HepG2 (cell line): Measurements from ENCODE around the gene ABHD11. TPM values are rescaled to one million over a fixed set of nuclear protein-coding genes. Genes with fewer than 3 reads are reported as not detected.

Experiments used
- AGO2 ChIP-seq: fragments of 200-400 bp; formaldehyde crosslinking; optimal IDR thresholded peaks from 2 replicates; pipeline ENCODE3; 2017; ENCODE audit warnings: mild to moderate bottlenecking, low read depth, low read length, moderate library complexity
- ATF4 ChIP-seq, 2 experiments: fragments of 450-650 bp in 1 of 2; sonication (generic) in 1 of 2; formaldehyde crosslinking; IDR thresholded peaks; 2 replicates each; pipeline versions ENCODE4 v1.5.0 to v1.8.0; 2020 to 2022; ENCODE audit warnings: mild to moderate bottlenecking in 1 of 2, missing genetic modification reagents in 1 of 2
- CCAR2 ChIP-seq: fragments of 200-400 bp; formaldehyde crosslinking; optimal IDR thresholded peaks from 2 replicates; pipeline ENCODE3; 2018; ENCODE audit warnings: low read depth, mild to moderate bottlenecking, low read length, moderate library complexity
- FOXO1 ChIP-seq: sonication (generic); formaldehyde crosslinking; IDR thresholded peaks from 2 replicates; pipeline ENCODE4 v1.4.0; 2020; ENCODE audit warnings: missing genetic modification reagents
- GPN1 ChIP-seq: sonication (generic); formaldehyde crosslinking; IDR thresholded peaks from 2 replicates; pipeline ENCODE4 v1.5.1; 2020; ENCODE audit warnings: missing genetic modification reagents, borderline replicate concordance
- HOXA9 ChIP-seq: sonication (generic); formaldehyde crosslinking; IDR thresholded peaks from 2 replicates; pipeline ENCODE4 v1.8.1; 2022; ENCODE audit warnings: missing genetic modification reagents, mild to moderate bottlenecking, moderate library complexity, borderline replicate concordance
- PTBP1 ChIP-seq: fragments of 200-400 bp; formaldehyde crosslinking; IDR thresholded peaks from 2 replicates; pipeline ENCODE4 v1.6.1; 2018; ENCODE audit warnings: low read length, low read depth; ENCODE audit not compliant: poor library complexity, severe bottlenecking
- ZBTB40 ChIP-seq, 2 experiments: fragments of 450-650 bp in 1 of 2; sonication (generic) in 1 of 2; formaldehyde crosslinking in 1 of 2; IDR thresholded peaks; 2 replicates each; pipeline versions ENCODE4 v1.6.1 to v1.8.0; 2016 to 2022; ENCODE audit warnings: antibody characterized with exemption in 1 of 2, mild to moderate bottlenecking in 1 of 2, missing genetic modification reagents in 1 of 2
- ZNF33A ChIP-seq: sonication (generic); formaldehyde crosslinking; IDR thresholded peaks from 2 replicates; pipeline ENCODE4 v1.5.1; 2020; ENCODE audit warnings: missing genetic modification reagents, mild to moderate bottlenecking, moderate library complexity, borderline replicate concordance
- ZNF441 ChIP-seq: sonication (generic); formaldehyde crosslinking; IDR thresholded peaks from 2 replicates; pipeline ENCODE4 v1.7.0; 2021; ENCODE audit warnings: missing genetic modification reagents, borderline replicate concordance
- ZNF607 ChIP-seq: sonication (generic); formaldehyde crosslinking; IDR thresholded peaks from 2 replicates; pipeline ENCODE4 v1.5.1; 2020; ENCODE audit warnings: missing genetic modification reagents, mild to moderate bottlenecking, borderline replicate concordance
- ZNF792 ChIP-seq: IDR thresholded peaks from 2 replicates; pipeline ENCODE4 v1.6.1; 2016
- polyA plus RNA-seq, 8 experiments: library from polyadenylated mRNA; depleted of rRNA in 3 of 8; stranded (reverse) in 7 of 8; unstranded in 1 of 8; fragments of >200 nt; fragmentation: Illumina TruSeq in 4 of 8; extraction: Trizol in 4 of 8; gene quantifications; 2 replicates each; pipeline versions ENCODE4 v1.2.1 to v1.2.3, GENCODE V29; 2011 to 2016; ENCODE audit warnings: low read depth in 4 of 8, missing spikeins in 1 of 8, mixed read lengths in 1 of 8; ENCODE audit not compliant: insufficient read depth in 1 of 8
- total RNA-seq, 5 experiments: library from RNA; depleted of rRNA; stranded (reverse); fragments of >200 nt; fragmentation: Illumina TruSeq; extraction: Trizol; gene quantifications; 2 replicates each; pipeline ENCODE4 v1.2.3, GENCODE V29; 2016; ENCODE audit warnings: low read depth in 1 of 5
- TF ChIP-seq, protein P1 (sequence below): sonication (generic); formaldehyde crosslinking; IDR thresholded peaks from 2 replicates; pipeline ENCODE4 v1.8.0; 2022; ENCODE audit warnings: mild to moderate bottlenecking, missing genetic modification reagents; ENCODE audit not compliant: insufficient replicate concordance
- TF ChIP-seq, protein P2 (sequence below): sonication (generic); formaldehyde crosslinking; IDR thresholded peaks from 2 replicates; pipeline ENCODE4 v1.4.0; 2020; ENCODE audit warnings: missing genetic modification reagents, borderline replicate concordance

Gene ABHD11
- total and polyA plus RNA-seq, 2 of the 13 experiments (the other 11 are each of a cell fraction or from before 2014, with no cell fraction given), result 7.0 to 8.1 TPM

GRCh38 chr7:73738612-73739386 lies at the start of gene ABHD11 (continued):
- TF ChIP-seq, protein P1, sequence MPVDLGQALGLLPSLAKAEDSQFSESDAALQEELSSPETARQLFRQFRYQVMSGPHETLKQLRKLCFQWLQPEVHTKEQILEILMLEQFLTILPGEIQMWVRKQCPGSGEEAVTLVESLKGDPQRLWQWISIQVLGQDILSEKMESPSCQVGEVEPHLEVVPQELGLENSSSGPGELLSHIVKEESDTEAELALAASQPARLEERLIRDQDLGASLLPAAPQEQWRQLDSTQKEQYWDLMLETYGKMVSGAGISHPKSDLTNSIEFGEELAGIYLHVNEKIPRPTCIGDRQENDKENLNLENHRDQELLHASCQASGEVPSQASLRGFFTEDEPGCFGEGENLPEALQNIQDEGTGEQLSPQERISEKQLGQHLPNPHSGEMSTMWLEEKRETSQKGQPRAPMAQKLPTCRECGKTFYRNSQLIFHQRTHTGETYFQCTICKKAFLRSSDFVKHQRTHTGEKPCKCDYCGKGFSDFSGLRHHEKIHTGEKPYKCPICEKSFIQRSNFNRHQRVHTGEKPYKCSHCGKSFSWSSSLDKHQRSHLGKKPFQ (CRISPR knock-in tag), result peak; percentile 64
- TF ChIP-seq GPN1 (CRISPR knock-in tag) (no peak), ZBTB40 (IDR thresholded peaks at IDR 0.05) (no peak), ZBTB40 (CRISPR knock-in tag; IDR thresholded peaks at IDR 0.05) (peak; percentile 87; the same call in 1 of the 2 replicates), AGO2 (peak; percentile 79), CCAR2 (no peak), PTBP1 (no peak), ZNF33A (CRISPR knock-in tag) (no peak), HOXA9 (CRISPR knock-in tag) (peak; percentile 74; the same call in 1 of the 2 replicates), FOXO1 (CRISPR knock-in tag) (peak; percentile 46; the same call in 1 of the 2 replicates), ZNF607 (CRISPR knock-in tag) (peak; percentile 62; the same call in 1 of the 2 replicates), ZNF441 (CRISPR knock-in tag) (peak; percentile 66; the same call in 1 of the 2 replicates), ZNF792 (CRISPR knock-in tag) (peak; percentile 71; the same call in 1 of the 2 replicates), ATF4 (CRISPR knock-in tag; IDR thresholded peaks at IDR 0.05) (peak in 1 of 2 experiments; percentile 83; a peak in 2 of 4 replicates)
- TF ChIP-seq, protein P2, sequence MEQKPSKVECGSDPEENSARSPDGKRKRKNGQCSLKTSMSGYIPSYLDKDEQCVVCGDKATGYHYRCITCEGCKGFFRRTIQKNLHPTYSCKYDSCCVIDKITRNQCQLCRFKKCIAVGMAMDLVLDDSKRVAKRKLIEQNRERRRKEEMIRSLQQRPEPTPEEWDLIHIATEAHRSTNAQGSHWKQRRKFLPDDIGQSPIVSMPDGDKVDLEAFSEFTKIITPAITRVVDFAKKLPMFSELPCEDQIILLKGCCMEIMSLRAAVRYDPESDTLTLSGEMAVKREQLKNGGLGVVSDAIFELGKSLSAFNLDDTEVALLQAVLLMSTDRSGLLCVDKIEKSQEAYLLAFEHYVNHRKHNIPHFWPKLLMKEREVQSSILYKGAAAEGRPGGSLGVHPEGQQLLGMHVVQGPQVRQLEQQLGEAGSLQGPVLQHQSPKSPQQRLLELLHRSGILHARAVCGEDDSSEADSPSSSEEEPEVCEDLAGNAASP, result no peak; the same call in 1 of the 2 replicates
